DMS114 treated with DMSO at 0.1 percent for 48 hours (cell line): ENCODE measurements around the gene DCBLD2.

Experiments used
- DNase-seq: peaks from one replicate; lab custom pipeline; 2025; ENCODE audit not compliant: unreplicated experiment; lab: John Stamatoyannopoulos, UW

The DCBLD2 gene

DNA sequence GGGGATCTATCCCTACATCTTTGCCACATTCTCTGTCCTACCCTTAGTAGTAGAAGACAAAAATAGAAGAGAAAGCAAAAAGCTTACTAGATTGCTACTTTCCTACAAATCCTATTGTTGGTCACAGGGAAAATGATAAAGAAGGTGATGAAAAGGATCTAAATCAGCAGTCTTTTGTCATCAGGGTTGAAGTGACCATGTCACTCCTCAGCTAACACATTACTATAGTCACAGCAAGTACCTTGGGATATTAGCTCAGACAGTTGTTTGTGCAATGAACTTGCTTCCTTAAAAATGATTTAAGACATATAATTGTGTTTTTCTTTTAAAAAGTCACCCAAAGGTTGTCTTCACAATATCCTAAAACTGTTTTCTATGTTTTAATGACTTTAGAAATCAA lies 132.0 kb downstream of the DCBLD2 start:
- no peak for DNase-seq

DNA sequence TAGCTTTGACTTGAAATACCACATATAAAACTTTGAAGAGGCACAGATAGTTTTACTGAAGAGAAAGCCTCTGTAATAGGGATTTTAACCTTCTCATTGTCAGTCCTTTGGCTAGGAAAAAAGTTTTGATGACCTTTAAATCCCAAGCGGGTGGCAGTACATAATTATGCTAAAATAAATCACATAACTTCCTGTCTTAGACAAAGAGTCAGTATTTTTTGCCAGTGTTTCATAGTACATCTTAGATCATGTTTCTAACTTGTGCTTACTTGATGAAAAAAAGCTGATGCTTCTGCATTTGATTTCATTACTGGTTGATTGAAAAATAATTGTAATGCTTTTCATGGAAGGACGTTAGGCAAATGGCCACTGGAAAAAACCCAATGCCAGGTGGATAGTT lies 132.5 kb downstream of the DCBLD2 start:
- no peak for DNase-seq

DNA sequence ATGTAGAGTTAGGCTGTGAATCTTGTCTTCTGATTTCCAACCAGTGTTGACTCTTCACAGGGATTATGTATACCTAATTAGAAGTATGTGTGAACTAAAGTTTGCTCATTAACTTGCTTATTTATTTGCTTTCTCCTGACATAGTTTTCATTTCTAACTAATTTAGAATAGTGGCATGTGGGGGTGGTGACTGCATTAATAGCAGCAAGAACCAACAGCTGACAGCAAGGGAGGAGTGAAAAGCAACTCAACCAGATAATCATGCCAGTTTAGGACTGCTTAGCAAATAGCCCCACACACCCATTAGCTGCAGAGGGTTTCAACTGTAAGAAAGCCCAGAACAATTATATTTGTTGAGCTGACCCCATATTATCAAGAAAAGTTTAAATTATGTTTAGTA lies 134.6 kb downstream of the DCBLD2 start:
- DNase-seq, result no peak

DNA sequence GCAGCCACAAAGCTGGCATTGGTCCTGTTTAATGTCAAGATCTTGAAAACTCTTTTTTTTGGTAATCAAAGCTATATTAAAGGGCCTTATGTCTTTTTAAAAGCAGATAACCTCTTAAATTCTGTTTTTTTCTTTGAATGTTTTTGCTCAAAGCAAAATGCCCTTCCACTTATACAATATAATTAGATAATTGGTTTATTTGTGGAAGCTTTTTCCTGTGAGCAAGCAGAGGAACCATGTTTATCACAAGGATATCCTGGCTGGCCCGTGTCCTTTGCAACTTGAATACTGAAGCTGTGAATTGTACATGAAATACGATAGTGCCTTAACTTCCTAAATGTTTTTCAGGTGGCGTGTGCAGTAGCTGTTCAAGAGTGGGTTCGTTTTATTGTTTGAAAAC lies 135.8 kb downstream of the DCBLD2 start:
- DNase-seq, result no peak

DNA sequence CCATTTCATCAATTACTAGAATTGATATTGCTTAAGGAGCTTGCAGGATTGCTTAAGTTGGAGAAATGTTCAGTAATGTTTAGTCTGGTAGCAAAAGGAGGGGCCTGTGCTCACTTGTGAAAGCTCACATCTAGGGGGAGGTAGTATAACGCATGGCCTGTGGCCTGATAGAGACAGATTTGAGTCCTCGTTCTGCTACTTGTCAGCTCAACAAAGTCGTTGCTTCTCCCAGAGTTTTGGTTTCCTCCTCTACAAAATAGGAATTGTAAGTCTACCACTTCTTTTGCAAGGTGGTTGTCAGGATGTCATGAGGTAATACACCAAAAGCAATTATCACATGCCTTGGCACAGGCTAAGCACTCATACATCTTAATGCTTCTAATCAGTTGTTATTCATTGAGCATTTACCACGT lies 137.0 kb downstream of the DCBLD2 start:
- DNase-seq, result no peak

DNA sequence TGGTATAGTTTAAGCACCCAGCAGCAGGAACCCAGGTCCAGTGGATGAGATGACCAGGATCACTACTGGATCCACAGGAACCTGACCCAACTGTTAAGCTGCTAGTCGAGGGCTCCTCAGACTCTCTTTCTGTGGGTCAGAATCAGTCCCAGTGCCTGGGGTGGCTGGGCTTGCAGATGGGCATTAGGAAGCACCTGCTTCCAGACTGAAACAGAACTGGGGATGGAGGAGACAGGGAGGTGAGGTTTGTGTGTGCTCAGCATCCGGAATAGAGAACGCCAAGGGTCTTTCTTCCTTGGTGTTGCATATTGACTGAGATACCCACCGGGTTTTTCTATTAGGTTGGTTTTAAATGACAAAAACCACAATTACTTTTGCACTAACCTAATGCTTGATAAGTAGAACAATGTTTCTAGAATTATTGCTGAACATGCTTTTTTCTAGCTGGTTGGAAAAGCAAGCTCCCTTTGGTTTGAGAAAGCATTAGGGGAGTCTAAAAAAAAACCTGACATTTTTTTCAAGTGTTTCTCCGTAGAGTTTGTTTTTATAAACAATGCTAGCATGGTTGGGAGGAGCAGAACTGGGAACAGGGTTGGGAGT lies 137.6 kb downstream of the DCBLD2 start:
- DNase-seq, result no peak

DNA sequence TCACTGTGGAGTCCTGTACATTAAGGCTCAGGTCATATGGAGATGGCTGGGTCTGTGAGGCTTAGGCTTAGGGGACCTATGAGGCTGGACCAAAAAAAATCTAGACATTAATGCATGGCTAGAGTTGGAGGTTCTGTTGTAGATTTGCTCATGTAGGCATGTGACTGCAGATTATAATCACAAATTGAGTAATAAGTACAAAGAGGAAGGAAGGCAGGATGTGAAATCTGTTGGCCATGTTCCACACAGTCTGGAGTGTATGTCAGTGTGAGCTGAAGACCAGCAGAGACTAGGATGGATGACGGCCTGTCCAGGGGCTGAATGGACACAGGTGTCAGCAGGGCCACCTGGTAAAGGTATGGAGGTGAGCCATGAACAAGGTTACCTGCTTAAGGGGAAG lies 138.4 kb downstream of the DCBLD2 start, which contains the start of gene ST3GAL6:
Gene ST3GAL6, plus strand, starts transcription at position 265 of the 400 bp plus-strand sequence. CDS start 5,101 bp downstream, outside the sequence.
- DNase-seq, result no peak

DNA sequence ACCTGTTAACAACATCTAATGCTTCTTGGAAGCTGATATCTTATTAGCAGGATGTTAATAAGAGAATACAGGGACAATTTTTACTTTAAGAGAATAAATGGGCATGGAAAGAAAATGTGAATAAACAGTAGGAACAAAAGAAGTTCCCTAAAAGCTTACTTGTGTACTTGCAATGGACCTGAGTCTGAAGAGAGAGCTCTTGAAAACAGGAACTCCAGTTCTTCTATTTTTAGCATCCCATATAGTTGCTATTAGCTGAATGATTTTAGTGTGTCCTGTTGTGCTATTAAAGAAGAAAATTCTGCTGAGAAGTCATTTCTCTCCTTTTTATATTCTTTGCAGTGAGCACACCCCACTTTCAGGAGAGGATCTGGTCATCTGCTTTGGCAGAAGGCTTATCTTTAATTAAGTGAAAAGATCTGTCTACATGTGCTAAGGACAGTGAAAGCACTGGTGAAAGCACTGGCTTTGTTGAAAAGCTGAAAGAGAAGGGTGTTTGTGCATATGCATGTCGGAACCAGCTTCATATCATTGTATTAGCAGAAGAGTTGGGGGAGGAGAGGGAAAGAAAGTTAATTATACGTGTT lies 139.8 kb downstream of the DCBLD2 start:
- no peak for DNase-seq

DNA sequence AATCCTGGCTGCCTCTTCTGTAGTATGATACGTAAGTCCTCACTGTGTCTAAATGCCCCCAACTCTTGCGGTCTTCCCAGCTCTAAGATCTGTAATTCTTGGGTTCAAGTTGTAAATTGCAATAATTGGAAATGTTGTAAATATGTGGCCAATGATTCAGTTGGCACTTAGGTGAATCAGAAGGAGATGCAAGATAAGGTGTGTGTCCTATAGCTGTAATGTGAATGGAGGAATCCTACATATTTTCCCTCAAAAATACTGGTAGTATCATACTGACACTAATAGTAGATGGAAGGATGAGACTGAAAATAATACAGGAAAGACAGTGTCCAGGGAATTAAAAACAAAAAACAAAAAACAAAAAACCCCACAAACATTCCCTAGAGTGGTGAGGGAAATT lies 141.9 kb downstream of the DCBLD2 start:
- DNase-seq, result no peak

DNA sequence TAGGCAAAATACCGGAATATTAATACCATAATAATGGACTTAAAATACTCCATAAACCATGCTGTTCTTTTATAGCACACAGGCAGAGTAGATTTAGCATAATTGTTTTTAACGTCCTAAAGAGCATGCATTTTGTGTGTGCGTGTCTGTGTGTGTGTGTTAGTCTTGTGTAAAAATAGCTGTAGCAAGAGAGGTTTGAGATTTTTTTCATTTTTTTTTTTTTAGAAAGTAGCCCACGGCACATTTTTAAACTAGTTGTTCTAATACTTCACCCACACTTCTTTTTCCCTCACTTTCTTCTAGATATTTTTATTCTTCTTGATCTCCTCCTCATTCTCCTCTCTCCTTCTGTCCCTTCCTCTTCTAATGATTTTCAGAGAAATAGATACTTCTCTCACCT lies 145.9 kb downstream of the DCBLD2 start:
- DNase-seq, result no peak

DNA sequence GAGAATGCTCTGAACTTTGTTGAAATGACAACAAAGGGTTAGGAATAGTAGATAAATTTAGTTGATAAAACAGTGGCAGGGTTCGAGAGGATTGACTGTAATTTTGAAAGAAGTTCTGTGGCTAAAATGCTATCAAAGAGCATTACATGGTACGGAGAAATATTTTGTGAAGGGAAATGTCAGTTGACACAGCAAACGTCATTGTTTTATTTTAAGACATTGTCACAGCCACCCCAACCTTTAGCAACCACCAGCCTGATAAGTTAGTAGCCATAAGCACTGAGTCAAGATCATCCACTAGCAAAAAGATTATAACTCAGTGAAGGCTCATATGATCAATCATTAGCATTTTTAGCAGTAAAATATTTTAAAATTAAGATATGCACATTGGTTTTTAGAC lies 147.0 kb downstream of the DCBLD2 start:
- DNase-seq, result no peak

DNA sequence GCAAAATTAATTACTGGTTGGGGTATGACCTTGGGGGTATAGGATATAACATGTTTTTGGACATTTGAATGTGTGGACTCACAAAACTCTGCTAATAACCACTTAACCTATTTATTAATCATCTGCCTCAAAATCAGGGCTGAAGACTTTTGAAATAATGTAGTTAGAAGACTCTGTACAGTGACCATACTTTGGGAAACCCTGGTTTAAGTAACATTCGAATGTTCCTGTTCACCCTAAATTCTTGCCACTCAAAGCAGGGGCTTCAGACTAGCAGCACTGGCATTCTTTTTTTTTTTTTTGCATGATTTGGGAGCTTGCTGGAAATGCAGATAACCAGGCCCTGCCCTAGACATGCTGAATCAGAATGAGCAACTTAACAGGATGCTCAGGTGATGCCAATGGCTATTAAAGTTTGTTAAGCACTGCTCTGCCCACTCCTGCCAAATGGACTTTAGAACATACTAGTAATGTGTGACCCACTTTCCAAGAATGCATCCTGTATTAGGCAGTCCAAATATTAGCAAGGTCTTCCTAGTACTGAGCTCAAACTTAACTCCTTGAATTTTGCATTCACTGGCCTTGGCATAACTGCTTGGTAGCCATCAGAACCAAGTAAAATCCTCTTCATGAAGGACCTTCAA lies 151.1 kb downstream of the DCBLD2 start:
- DNase-seq, result no peak

DNA sequence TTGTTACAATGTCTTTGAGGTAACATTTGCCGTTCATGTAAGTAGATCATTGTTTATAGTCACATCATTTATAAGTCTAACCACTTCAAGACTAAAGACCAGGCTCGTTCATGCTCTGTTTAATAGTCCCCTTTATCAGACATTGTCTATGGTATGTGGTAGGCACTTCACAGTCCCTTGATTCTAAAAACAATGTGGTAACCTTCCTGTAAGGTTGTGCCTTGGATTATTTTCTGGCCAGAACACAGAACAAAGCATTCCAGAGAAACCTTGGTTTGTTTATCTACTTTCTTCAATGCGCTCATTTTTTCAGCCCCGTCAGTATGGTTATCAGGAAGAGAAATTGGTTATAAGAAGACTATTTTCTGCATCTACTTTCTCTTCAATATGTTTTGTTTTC lies 154.6 kb downstream of the DCBLD2 start:
- DNase-seq, result no peak

DNA sequence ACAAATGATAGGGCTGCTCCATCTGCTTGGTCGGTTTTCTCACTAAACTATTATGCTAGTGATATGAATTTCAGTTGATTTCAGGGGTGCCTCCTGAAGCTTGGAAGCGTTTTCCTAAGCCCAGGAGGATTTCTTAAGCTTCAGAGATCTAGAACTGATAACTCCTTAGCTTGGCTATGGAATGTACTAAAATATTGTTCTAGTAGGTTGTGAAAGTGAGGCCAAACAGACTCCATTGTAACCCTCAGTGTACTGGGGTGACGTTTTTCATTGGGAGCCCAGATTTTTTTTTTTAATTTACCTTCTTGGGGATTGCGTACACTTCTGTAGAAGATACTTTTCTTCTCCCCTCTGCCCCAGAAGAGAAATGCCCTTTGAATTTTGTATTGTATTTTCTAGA lies 155.4 kb downstream of the DCBLD2 start:
- DNase-seq, result no peak
